ENCODE measurements around the gene PPP2R2C.

The PPP2R2C gene

DNA sequence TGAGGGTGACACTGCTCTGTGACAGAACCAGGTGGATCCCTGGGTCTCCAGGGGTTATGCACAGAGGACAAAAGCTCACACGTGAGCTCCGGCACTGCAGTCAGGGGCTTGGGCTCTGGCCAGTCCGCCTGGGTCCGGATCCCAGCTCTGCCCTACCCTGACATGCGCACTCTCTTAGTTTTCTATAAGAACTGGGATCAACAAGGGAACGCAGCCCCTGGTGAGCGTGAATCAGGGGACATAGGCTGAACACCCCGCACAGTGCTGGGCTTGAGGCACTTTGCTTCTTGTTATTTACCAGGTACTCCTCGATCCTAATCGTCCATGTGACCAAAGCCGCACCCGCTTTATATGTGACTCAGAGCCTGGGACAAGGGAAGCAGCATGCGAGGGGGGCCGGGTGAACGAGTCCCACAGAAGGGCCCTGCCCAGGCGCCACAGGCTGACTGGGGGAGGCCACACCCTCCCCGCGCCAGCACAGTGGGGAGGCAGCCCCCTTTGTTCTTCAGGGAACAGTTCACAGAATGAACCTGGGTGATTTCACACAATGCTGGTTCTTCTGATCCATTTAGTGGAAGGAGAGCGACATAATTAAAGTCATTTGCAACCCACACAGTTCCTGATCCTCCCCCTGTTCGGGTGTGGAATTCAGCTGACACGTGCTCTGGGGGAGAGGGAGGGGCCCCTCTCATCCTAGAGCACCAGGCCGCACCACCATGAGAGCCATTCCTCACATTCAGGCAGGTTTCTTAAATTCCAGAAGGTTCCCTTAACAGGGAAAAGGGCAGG, 147.2 kb downstream of the PPP2R2C start:
- TF ChIP-seq, protein P1, sequence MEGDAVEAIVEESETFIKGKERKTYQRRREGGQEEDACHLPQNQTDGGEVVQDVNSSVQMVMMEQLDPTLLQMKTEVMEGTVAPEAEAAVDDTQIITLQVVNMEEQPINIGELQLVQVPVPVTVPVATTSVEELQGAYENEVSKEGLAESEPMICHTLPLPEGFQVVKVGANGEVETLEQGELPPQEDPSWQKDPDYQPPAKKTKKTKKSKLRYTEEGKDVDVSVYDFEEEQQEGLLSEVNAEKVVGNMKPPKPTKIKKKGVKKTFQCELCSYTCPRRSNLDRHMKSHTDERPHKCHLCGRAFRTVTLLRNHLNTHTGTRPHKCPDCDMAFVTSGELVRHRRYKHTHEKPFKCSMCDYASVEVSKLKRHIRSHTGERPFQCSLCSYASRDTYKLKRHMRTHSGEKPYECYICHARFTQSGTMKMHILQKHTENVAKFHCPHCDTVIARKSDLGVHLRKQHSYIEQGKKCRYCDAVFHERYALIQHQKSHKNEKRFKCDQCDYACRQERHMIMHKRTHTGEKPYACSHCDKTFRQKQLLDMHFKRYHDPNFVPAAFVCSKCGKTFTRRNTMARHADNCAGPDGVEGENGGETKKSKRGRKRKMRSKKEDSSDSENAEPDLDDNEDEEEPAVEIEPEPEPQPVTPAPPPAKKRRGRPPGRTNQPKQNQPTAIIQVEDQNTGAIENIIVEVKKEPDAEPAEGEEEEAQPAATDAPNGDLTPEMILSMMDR (IDR thresholded peaks at IDR 0.05; ENCODE audit: insufficient read depth, missing control alignments), result no peak
- no peak for DNase-seq (ENCODE audit: insufficient read length, low spot score)

DNA sequence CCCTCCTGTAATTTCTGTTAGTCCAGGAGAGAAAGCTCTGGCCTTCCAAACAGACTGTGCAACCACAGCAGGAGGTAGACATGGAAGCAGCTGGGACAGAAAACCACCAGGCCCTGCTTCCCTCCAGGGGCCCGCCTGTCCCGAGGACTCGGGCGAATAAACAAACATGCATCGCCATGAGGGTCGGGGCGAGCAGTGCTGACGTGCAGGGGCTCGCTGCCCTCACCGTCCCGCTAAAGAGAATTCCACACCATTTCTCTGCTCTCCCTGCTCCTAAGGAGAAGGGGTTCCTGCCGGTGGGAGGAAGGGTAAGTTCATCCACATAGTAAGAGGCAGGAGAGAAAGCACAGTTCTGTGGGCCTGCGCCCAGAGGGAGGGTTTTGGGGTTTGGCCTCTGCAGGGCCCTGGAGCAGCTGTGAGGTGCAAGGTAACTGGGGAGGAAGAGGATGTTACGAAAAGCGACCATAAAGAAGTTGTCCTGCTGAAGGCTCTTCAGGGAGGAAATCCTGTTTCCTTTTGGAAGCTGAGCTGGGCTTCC, 147.9 kb downstream of the PPP2R2C start:
- TF ChIP-seq, protein P1 (IDR thresholded peaks at IDR 0.05; ENCODE audit: insufficient read depth, missing control alignments), result no peak
- no peak for FAIRE-seq
- DNase-seq (ENCODE audit: insufficient read length, low spot score), result no peak

More for the DNA sequence above, 147.2 kb downstream of the PPP2R2C start:
- no peak for FAIRE-seq

DNA sequence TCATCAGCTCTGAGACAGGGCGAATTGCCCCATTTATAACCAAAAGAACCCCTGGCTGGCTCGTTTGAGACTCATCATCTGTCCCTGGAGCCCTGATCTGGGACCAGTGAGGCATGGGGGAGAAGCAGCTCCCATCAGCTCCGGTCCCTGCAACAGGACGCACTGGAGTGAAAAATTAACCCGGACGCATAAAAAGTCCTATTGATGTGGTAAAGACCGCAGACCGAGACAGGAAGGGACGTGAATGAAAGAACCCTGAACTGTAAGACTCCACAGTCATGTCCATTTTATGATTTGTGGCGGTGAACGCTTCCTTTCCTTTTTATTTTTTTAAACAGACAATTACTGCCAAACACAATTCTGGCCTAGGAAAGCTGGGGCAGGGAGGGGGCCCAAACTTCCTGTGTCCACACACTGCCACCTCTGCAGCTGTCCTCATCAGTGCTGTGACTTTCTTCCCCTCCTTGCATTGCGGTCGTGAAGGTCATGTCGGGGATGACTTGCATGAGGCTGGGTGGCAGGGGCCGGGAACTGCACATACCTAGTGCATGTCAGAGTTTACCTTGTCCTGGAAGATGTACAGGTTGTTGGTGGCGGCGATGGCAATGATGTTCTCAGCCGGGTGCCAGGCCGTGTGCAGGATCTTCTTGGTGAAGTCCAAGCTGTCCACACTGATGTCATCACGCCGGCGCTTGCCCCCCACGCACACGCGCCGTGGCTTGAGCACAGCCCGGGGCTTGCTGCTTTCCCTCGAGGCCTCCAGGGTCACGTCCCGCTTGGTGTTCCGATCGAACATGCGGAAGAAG, 149.4 kb downstream of the PPP2R2C start:
- FAIRE-seq (no peak), DNase-seq (ENCODE audit: insufficient read length, low spot score) (no peak)
- TF ChIP-seq, protein P1 (IDR thresholded peaks at IDR 0.05; ENCODE audit: insufficient read depth, missing control alignments), result no peak

DNA sequence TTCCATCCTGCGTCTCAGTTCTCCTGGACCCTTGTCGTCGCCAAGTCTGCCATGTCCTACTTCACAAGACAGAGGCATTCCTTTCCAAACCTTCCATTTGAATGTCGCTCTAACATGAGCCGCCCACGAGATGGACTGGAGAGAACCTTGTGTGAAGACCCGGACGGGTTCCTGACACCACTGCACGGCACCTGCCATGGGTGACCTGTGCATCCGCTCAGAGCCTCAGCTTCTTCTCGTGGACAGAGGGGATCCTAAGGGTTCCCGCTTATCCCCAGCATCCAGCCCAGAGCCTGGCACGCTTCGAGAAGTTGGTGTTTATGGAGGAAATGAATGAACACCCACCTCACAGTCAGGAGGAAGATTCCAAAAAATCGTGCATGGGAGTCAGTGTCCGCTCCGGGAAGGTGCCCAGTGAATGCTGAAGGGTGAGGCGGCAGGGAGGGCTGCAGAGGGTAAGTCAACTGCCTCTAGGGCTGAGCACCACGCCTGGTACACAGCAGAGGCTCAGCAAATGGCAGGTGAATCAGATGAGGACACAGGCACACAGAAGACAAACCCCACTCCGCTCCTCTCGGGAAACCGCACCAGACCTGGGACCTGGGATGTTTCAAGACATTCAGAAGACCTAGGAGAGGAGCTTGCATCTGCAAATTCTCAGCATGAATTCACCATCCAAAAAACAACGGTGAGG, 150.2 kb downstream of the PPP2R2C start:
- TF ChIP-seq, protein P1 (IDR thresholded peaks at IDR 0.05; ENCODE audit: insufficient read depth, missing control alignments), result no peak
- DNase-seq (ENCODE audit: insufficient read length, low spot score), result no peak
- FAIRE-seq, result no peak

DNA sequence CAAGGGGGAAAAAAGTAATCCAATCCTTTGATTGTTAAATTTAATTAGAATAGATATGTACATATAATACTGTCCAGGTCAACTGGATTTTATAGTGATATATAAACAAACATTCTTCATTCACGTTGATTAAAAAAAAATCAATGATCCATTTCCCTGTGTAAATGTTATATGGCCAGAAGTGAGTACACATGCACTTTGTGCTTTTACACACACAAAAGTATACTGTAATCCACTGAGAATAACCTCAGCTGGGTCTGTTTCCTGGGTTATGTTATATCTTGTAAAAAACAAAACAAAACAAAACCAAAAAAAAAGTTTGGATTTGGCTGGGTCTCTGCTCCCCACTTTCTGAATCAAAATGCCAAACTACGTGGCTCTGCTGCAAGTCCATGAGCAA, 151.1 kb downstream of the PPP2R2C start:
- FAIRE-seq, result no peak
- DNase-seq (ENCODE audit: insufficient read length, low spot score), result no peak
- TF ChIP-seq, protein P1 (IDR thresholded peaks at IDR 0.05; ENCODE audit: insufficient read depth, missing control alignments), result no peak

DNA sequence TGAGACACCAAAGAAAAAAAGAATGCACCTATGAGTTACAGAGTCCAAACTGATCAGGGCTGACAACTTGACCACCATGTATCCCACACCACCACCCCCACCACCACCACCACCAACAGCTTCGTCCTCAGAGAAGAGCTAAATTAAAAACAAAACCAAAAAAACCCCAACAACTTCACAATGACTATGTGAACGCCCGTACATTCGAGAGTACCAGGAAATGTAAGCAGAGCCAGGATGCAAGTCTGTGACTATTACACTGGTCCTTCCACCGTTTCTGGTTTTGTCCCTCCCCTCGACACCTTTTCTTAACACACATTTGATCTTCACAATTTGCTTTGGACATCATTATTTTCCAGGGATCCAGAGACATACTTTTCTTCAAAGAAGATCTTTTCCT, 151.8 kb downstream of the PPP2R2C start:
- no peak for DNase-seq (ENCODE audit: insufficient read length, low spot score)
- TF ChIP-seq, protein P1 (IDR thresholded peaks at IDR 0.05; ENCODE audit: insufficient read depth, missing control alignments), result no peak
- no peak for FAIRE-seq

Measured in D721Med (cell line).